Peyer's patch (tissue), 4 donors: ENCODE data around the gene EPB41L3. TPM values are rescaled to one million over a fixed set of nuclear protein-coding genes. Genes with fewer than 3 reads are reported as not detected.

Experiments
- DNase-seq, 3 donors: peaks; one replicate each; pipeline ENCODE4 v3.0.0-alpha.2; 2017 to 2019
- H3K27ac ChIP-seq, 4 donors: fragments of 200-600 bp; sonication (generic); one replicate each; pipeline ENCODE4 v1.5.1; 2016 to 2019
- H3K27me3 ChIP-seq, 2 donors: fragments of 200-600 bp; sonication (generic); one replicate each; pipeline ENCODE4 v1.5.1; 2019
- H3K36me3 ChIP-seq, 3 donors: fragments of 200-600 bp; sonication (generic); one replicate each; pipeline ENCODE4 v1.5.1; 2016 to 2019
- H3K4me1 ChIP-seq, 4 donors: fragments of 200-600 bp; sonication (generic); one replicate each; pipeline ENCODE4 v1.5.1; 2016 to 2019
- H3K4me3 ChIP-seq, 4 donors: fragments of 200-600 bp; sonication (generic); 1 replicate in 3 of 4; 2 replicates in 1 of 4; pipeline ENCODE4 v1.5.1; 2016 to 2019; ENCODE audit warnings: mild to moderate bottlenecking in 1 of 4
- H3K9me3 ChIP-seq, 4 donors: fragments of 200-600 bp; sonication (generic); one replicate each; pipeline ENCODE4 v1.5.1; 2016 to 2019; ENCODE audit warnings: mild to moderate bottlenecking in 1 of 4
- CTCF ChIP-seq, 6 experiments: fragments of 450-650 bp in 4 of 6; fragments of 200-600 bp in 2 of 6; sonication (generic) in 1 of 6; IDR thresholded peaks; one replicate each; pipeline ENCODE4 v1.5.1; 2017 to 2019; ENCODE audit warnings: antibody characterized with exemption in 6 of 6, mild to moderate bottlenecking in 3 of 6, moderate library complexity in 1 of 6
- POLR2A ChIP-seq, 2 donors: fragments of 450-650 bp; IDR thresholded peaks; one replicate each; pipeline ENCODE4 v1.5.1; 2017; ENCODE audit warnings: antibody characterized with exemption in 2 of 2, mild to moderate bottlenecking in 2 of 2, moderate library complexity in 2 of 2
- total RNA-seq, 4 donors: library from RNA; depleted of rRNA; stranded (reverse); fragments of >200 nt; gene quantifications; one replicate each; pipeline ENCODE4 v1.1.0, GENCODE V29; 2016

The EPB41L3 gene
- total RNA-seq, 4 donors from 2014 or later, result 234 to 251 (median 248) TPM

DNA sequence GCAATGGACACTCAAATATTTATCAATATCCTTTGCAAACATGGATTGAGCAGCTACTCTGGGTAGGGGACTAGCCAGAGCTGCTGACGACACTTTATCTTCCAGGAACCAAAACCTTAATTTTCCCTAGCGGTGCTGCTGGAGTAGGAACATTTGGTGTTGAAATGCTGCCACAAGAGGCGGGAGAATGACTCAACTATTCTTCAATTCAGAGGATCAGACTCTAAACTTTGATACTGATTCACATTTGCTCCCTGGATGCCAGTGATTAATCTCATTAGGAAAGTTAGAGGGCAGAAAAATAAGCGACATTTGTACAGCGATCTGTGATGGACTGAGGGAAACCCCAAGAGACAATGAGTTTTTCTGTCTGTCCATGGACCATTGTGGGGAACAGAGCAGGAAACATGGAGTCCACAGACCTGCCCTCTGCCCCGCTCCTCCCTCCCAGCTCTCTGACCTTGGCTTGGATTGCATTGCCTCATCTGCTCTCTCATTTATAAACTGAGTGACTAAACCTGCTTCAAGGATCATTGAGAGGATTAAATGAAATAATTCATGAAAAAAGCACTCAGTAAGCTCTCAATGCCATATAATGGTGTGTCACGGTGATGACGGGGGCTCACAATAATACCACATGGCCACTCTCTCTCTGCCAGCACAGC lies 12.6 kb upstream of the EPB41L3 start:
- no peak overlapping the region for H3K27ac ChIP-seq
- H3K36me3 ChIP-seq, result no peaks in the 10 kb centered on the region

GRCh38 chr18:5554629-5555028 lies 10.8 kb upstream of the EPB41L3 start:
- no peak for TF ChIP-seq CTCF (IDR thresholded peaks at IDR 0.05)
- H3K4me1 ChIP-seq, result no peaks in the 10 kb centered on the region
- DNase-seq, result no peak
- H3K4me3 ChIP-seq, result no peak overlapping the region
- H3K27me3 ChIP-seq, result no peaks in the 10 kb centered on the region
- no peaks in the 10 kb centered on the region for H3K9me3 ChIP-seq
- no peaks in the 10 kb centered on the region for H3K36me3 ChIP-seq
- no peak overlapping the region for H3K27ac ChIP-seq

More for the DNA sequence above, 12.6 kb upstream of the EPB41L3 start:
- H3K27me3 ChIP-seq, result no peaks in the 10 kb centered on the region
- peak in 1 of 3 donors; percentile 51 for DNase-seq
- no peak overlapping the region for H3K4me3 ChIP-seq
- H3K9me3 ChIP-seq, result no peaks in the 10 kb centered on the region
- no peak for TF ChIP-seq CTCF (IDR thresholded peaks at IDR 0.05)
- no peak for TF ChIP-seq POLR2A (IDR thresholded peaks at IDR 0.05)
- no peaks in the 10 kb centered on the region for H3K4me1 ChIP-seq

- no peak overlapping the region for H3K27ac ChIP-seq
- no peaks in the 10 kb centered on the region for H3K9me3 ChIP-seq
- H3K4me1 ChIP-seq, result no peaks in the 10 kb centered on the region
- H3K27me3 ChIP-seq, result no peaks in the 10 kb centered on the region
- TF ChIP-seq POLR2A (IDR thresholded peaks at IDR 0.05), result no peak
- TF ChIP-seq CTCF (IDR thresholded peaks at IDR 0.05), result peak in 2 of 6 experiments; percentile 36
- no peak overlapping the region for H3K4me3 ChIP-seq
- H3K36me3 ChIP-seq, result no peaks in the 10 kb centered on the region
- DNase-seq, result no peak
These were observed 2.9 kb upstream of the EPB41L3 start for GRCh38 chr18:5546660-5547059.

DNA sequence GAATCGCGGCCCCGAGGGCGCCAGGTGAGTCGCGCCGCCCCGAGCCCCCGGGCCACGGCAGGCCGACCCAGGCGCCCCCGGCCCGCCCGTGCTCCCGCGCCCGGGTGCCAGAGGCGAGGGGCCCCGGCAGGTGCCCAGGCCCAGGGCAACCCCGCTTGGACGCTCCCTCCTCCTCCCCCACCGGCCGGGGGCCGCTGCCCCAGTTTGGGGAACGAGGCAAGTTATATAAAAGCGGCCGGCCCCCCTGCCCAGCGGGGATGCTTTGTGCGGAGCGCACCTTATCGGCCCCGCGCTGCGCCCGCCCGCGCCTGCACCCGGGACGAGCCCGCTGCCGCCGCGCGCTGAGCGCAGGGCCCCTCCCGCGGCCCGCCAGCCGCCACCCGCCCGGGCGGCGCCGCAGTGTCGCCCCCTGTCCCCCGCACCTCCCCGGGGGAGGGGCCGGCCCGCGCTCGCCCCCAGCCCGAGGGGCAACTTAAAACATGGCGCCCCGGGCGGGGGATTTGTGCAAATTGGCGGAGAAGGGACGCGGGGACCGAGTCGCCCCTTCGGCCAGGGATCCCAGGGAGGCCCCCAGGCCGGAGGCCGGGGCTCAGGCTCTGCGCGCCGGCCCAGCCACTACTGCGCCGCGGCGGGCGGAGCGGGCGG lies 639 bp downstream of the EPB41L3 start:
- no peaks in the 10 kb centered on the region for H3K27me3 ChIP-seq
- H3K27ac ChIP-seq, result peak overlapping the region; percentile 49 to 67 (median 60)
- no peak for DNase-seq
- H3K4me3 ChIP-seq, result peak overlapping the region; percentile 30 to 61 (median 49)
- H3K9me3 ChIP-seq, result no peaks in the 10 kb centered on the region
- TF ChIP-seq POLR2A (IDR thresholded peaks at IDR 0.05) (no peak), CTCF (IDR thresholded peaks at IDR 0.05) (no peak)
- H3K36me3 ChIP-seq, result no peaks in the 10 kb centered on the region
- no peaks in the 10 kb centered on the region for H3K4me1 ChIP-seq

- H3K9me3 ChIP-seq, result no peaks in the 10 kb centered on the region
- TF ChIP-seq CTCF (IDR thresholded peaks at IDR 0.05), result no peak
- TF ChIP-seq POLR2A (IDR thresholded peaks at IDR 0.05), result no peak
- peak overlapping the region in 3 of 4 donors; percentile 58 to 67 (median 62) for H3K27ac ChIP-seq
- H3K4me1 ChIP-seq, result no peaks in the 10 kb centered on the region
- no peaks in the 10 kb centered on the region for H3K36me3 ChIP-seq
- no peaks in the 10 kb centered on the region for H3K27me3 ChIP-seq
- H3K4me3 ChIP-seq, result peak overlapping the region; percentile 30 to 61 (median 49)
- DNase-seq, result no peak
These were observed 1.2 kb downstream of the EPB41L3 start for GRCh38 chr18:5542515-5543035.
